H1 (cell line): Measurements from ENCODE around the gene ARGLU1. TPM values are rescaled to one million over a fixed set of nuclear protein-coding genes. Genes with fewer than 3 reads are reported as not detected.

Experiments used
- BRCA1 ChIP-seq: IDR thresholded peaks from 2 replicates; pipeline ENCODE4 v1.6.1; 2012; ENCODE audit warnings: low read depth, low read length, improper control_type of control experiment
- CHD7 ChIP-seq: fragments of 300-600 bp; sonication (generic); IDR thresholded peaks from 2 replicates; pipeline ENCODE4 v1.7.1; 2012; ENCODE audit warnings: low read length, moderate library complexity, mild to moderate bottlenecking, inconsistent platforms; ENCODE audit not compliant: insufficient replicate concordance
- HDAC6 ChIP-seq: IDR thresholded peaks from one replicate; pipeline ENCODE4 v1.7.1; 2012; ENCODE audit warnings: low read depth, mild to moderate bottlenecking, inconsistent platforms, low read length, moderate library complexity
- JUN ChIP-seq: IDR thresholded peaks from 2 replicates; pipeline ENCODE4 v1.6.1; 2011; ENCODE audit warnings: low read depth, mild to moderate bottlenecking, improper control_type of control experiment, low read length
- KDM4A ChIP-seq: IDR thresholded peaks from one replicate; pipeline ENCODE4 v1.7.1; 2012; ENCODE audit warnings: low read depth, mild to moderate bottlenecking, moderate library complexity, low read length, inconsistent platforms; ENCODE audit not compliant: severe bottlenecking
- NANOG ChIP-seq: IDR thresholded peaks from 2 replicates; pipeline ENCODE4 v1.6.1; 2011; ENCODE audit warnings: low read length, low read depth, mild to moderate bottlenecking, inconsistent platforms; ENCODE audit not compliant: insufficient read depth, poor library complexity, severe bottlenecking
- SRF ChIP-seq: IDR thresholded peaks from 2 replicates; pipeline ENCODE4 v1.6.1; 2011; ENCODE audit warnings: mild to moderate bottlenecking, low read depth, low read length, moderate library complexity
- polyA plus RNA-seq, 7 experiments: library from polyadenylated mRNA; depleted of rRNA in 3 of 7; stranded (reverse) in 5 of 7; unstranded in 2 of 7; fragments of >200 nt in 5 of 7; fragments of 200-250 nt in 2 of 7; gene quantifications; 1 replicate in 5 of 7; 2 replicates in 1 of 7; 4 replicates in 1 of 7; pipeline versions ENCODE4 v1.2.1 to v1.2.3, GENCODE V29; 2011 to 2013; ENCODE audit warnings: missing spikeins in 2 of 7, mixed read lengths in 2 of 7
- total RNA-seq: library from RNA; stranded (reverse); fragmentation: NEBNext Ultra II Directional; extraction: Animal tissue kit (Norgen Biotek cat#: 25700); gene quantifications from 2 replicates; pipeline ENCODE4 v1.2.1, GENCODE V29; 2021

The ARGLU1 gene
- total and polyA plus RNA-seq, 2 of the 8 experiments (the other 6 are each of a cell fraction or from before 2014, with no cell fraction given) = 47.8 to 84.9 TPM

GRCh38 chr13:106536244-106537034 lies 31.5 kb downstream of the ARGLU1 start (continued):
- TF ChIP-seq SRF (no peak), JUN (no peak), CHD7 (no peak), KDM4A (peak; percentile 49), BRCA1 (no peak), NANOG (no peak), HDAC6 (no peak)
